Fibroblast of lung (primary cell): ENCODE results near the gene CADPS.

ENCODE experiments used
- CTCF ChIP-seq, 2 donors: IDR thresholded peaks in 1 of 2; conservative IDR thresholded peaks in 1 of 2; 1 replicate in 1 of 2; 2 replicates in 1 of 2; pipeline ENCODE4 v1.5.1; 2011 to 2012; ENCODE audit warnings: low read length in 2 of 2, control low read depth in 1 of 2, inconsistent platforms in 1 of 2, low read depth in 1 of 2, mild to moderate bottlenecking in 1 of 2
- EZH2 ChIP-seq: IDR thresholded peaks from 2 replicates; pipeline ENCODE4 v1.5.1; 2012; ENCODE audit warnings: low read length, control low read depth, mild to moderate bottlenecking; ENCODE audit errors: missing control alignments

- no peak for TF ChIP-seq EZH2
- TF ChIP-seq CTCF (conservative IDR thresholded peaks at IDR 0.05 in 1 of 2, IDR thresholded peaks at IDR 0.05 in 1 of 2; ENCODE audit: low read depth in 1 of 2, low read length in 2 of 2), result no peak
Observed at GRCh38 chr3:62705721-62706120, 169.5 kb downstream of the CADPS start.
